TTC549 (cell line): Measurements from ENCODE around the gene EFCAB14.
"Not testable (repeated sequence)": the region's sequence is repeated elsewhere in the genome, so short reads cannot be mapped to it uniquely, and the experiment has no call there.

Experiments
- FAIRE-seq: peaks from 2 replicates; lab custom pipeline; 2012; peaks lifted over from hg19 to GRCh38; lab: Jason Lieb, UNC

EFCAB14 gene

GRCh38 chr1:46723901-46724300 is 5.0 kb upstream of the EFCAB14 start:
- FAIRE-seq: no peak

GRCh38 chr1:46721686-46722205 is 2.8 kb upstream of the EFCAB14 start:
- FAIRE-seq: no peak

GRCh38 chr1:46721204-46721603 is 2.3 kb upstream of the EFCAB14 start:
- no peak for FAIRE-seq

- FAIRE-seq: not testable (repeated sequence)
These were observed 1.4 kb upstream of the EFCAB14 start for GRCh38 chr1:46720319-46720718.

DNA sequence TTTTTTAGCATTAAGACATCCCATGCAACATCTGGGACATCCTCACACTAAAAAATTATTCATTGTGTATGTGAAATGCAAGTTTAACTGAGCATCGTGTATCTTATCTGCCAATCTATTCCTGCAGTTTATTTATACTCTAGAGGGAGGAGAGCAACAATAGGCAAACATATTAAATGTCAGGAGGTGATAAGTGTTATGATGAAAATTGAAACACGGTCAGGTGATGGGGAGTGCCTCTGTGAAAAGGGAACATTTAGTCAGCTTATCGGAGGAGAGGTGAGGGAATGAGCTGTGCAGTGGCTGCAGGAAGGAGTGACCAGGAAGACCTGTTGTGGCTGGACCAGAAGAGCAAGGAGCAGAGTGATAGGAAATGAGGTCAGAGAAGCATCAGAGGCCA is 775 bp upstream of the EFCAB14 start:
- no peak for FAIRE-seq

DNA sequence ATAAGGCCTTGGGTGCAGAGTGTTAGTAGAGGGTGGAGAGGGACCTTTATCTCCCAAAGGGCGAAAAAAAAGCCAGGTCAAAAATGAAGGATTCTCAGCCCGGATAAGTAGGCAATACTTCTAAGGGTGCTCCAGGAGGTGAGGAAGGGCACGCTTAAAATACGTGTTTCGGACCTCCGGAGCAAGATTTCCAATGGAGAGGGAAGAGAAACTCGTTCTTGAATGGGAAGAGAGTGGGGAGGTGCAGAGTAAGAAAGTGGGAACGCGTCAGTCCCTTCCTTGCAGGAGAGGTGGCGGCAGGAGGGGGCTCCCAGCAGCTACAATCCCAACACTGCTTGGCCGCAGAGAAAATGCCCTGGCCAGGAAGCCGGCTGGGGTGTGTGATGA is 581 bp downstream of the EFCAB14 start:
- FAIRE-seq: no peak

- FAIRE-seq: no peak
These were observed 1.3 kb downstream of the EFCAB14 start for GRCh38 chr1:46717654-46718053.

- no peak for FAIRE-seq
These were observed 3.9 kb downstream of the EFCAB14 start for GRCh38 chr1:46714976-46715375.

DNA sequence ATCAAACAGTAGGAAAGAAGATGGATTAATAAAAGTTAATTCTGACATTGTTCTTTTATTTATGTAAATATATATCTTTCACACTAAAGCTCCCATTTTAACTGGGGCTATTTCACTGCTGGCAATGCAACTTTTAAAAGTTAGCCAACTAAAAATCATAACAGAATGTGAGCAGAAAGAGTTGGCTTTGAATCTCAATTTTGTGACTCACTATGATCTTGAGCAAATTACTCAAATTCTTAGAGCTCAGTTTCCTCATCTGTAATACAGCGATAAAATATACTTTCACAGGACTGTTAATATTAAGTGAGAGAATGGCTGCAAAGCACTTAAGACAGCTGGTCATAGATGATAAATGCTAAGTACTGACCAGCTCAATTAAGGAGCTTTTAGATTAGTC is 10.8 kb downstream of the EFCAB14 start:
- FAIRE-seq: no peak

DNA sequence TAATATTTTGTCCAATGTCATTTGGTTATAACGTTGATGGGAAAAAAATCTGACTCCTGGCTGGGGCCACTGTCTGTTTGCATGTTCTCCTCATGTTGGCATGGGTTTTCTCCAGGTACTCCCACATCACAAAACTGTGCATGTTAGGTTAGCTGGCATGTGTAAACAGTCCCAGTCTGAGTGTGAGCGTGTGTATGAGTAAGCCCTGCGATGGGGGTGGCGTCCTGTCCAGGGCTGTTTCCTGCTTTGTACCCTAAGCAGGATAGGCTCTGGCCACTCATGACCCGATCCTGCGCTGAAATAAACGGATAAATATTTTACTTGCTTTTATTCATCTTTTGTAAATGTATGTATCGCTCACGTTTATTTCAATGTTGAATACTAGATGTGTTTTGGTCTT is 13.5 kb downstream of the EFCAB14 start:
- no peak for FAIRE-seq

- no peak for FAIRE-seq
These were observed 14.8 kb downstream of the EFCAB14 start for GRCh38 chr1:46703927-46704641.

- no peak for FAIRE-seq
These were observed 19.2 kb downstream of the EFCAB14 start for GRCh38 chr1:46699666-46700065.

- no peak for FAIRE-seq
These were observed 21.9 kb downstream of the EFCAB14 start for GRCh38 chr1:46697053-46697452.

DNA sequence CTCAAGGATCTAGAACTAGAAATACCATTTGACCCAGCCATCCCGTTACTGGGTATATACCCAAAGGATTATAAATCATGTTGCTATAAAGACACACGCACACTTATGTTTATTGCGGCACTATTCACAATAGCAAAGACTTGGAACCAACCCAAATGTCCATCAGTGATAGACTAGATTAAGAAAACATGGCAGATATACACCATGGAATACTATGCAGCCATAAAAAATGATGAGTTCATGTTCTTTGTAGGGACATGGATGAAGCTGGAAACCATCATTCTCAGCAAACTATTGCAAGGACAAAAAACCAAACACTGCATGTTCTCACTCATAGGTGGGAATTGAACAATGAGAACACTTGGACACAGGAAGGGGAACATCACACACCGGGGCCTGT is 24.2 kb downstream of the EFCAB14 start:
- FAIRE-seq: not testable (repeated sequence)

- FAIRE-seq: no peak
These were observed 25.8 kb downstream of the EFCAB14 start for GRCh38 chr1:46692811-46693770.

GRCh38 chr1:46691997-46692790 is 26.7 kb downstream of the EFCAB14 start:
- no peak for FAIRE-seq

DNA sequence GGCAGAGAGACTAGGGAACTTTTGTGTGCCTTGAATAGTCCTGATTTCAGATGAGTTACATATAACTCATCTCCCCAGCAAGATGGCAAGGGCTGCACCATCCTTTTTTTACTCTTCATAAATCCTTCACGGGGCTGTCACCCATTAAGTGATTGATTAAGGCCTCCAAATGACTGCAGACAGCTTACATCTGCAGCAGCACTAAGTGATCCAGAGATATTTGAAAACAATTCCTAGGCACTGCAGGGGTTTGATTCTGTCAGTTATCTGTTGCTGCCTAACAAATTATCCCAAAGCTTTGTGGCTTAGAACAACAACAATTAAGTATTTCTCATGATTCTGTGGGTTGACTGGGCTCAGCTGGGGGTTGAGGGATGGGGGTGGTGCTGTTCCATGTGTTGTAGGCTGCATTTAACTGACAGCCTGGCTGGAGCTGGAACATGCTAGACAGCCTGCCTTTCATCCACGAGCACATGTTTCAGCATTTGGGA is 27.9 kb downstream of the EFCAB14 start:
- no peak for FAIRE-seq

GRCh38 chr1:46689897-46690296 is 29.0 kb downstream of the EFCAB14 start:
- FAIRE-seq: no peak

DNA sequence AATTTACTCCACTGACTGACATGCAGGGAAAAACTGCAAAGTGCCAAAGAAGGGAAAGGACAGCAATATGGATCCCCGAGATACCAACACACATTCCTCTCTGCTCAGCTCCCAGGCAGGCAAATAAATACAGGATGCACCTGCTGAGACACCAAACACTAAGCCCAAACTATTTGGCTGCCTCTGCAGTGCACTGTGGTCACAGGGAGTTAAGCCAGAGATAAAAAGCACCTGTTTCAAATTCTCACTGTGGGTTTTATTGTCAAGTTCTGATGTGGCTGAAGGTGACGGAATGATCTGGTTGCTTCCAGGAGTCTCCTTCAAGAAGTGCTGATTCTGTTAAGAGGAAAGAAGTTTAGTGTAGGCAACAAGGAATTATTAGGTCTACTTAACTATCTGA is 29.6 kb downstream of the EFCAB14 start:
- FAIRE-seq: no peak

GRCh38 chr1:46687921-46688509 is 30.9 kb downstream of the EFCAB14 start:
- FAIRE-seq: no peak

DNA sequence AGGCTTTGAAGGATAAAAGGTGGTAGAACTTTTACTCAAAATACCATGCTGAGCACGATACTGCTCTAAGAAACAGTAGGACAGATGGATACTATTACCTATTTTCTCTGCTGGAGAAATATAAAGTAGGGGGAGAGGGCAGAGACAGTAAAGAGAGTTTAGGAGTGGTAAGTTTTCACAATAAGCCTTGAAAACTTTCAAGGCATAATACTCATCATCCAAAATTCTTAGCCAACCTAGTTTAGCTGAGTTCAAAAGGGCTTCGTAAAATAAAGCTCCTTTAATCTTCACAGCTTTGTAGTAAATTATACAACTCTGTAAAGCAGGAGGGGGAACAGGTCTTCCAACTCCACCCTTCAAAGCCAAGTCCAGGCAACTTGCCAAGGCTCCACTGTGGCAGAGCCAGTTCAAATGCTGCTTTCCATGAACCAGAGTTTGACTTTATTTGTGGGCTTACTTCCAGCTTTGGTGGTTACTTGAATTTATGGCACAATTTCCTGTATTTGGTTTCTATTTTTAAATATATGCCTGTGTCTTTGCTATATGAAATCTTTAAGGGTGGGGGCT is 31.7 kb downstream of the EFCAB14 start:
- no peak for FAIRE-seq

DNA sequence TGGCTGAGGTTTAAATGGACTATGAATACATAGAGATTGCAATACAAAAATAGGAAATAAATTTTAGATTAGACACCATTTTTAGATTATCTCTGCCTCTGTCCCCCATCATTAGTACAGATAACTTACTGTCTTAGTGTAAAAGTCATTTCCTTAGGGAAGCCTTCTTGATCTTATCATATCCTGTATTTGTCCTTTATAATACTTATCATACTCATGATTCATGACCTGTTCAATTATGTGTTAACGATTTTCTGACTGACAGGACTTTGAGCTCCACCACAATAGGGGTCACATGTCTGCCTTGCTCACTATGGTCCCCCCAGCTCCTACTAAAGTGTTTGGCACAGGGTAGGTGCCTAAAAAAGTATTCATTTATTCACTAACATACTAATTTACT is 32.7 kb downstream of the EFCAB14 start:
- FAIRE-seq: no peak
